Endothelial cell of umbilical vein (primary cell): ENCODE results near the gene XPO6. TPM values are rescaled to one million over a fixed set of nuclear protein-coding genes. Genes with fewer than 3 reads are reported as not detected.

ENCODE experiments used
- BruUV-seq: library from RNA; stranded (reverse); fragments of 400-500 nt; replicated peaks from 2 replicates; lab custom pipeline; 2021; lab: Mats Ljungman, UMichigan
- CTCF ChIA-PET: fragments of 300-600, 350-600 bp; sonication (Branson Sonifier 250); formaldehyde crosslinking; loops from one replicate; lab custom pipeline; 2021; ENCODE audit warnings: antibody characterized with exemption, inconsistent platforms; lab: Charles Lee
- POLR2A ChIA-PET: fragments of 300-600, 350-600 bp; sonication (Branson Sonifier 250); formaldehyde crosslinking; loops from one replicate; lab custom pipeline; 2021; ENCODE audit warnings: antibody characterized with exemption, inconsistent platforms; lab: Charles Lee
- DNase-seq: peaks from one replicate; pipeline ENCODE4 v3.0.0-alpha.2; 2011; ENCODE audit warnings: low read depth, low spot score
- FAIRE-seq: peaks from 2 replicates; lab custom pipeline; 2011; peaks lifted over from hg19 to GRCh38; lab: Jason Lieb, UNC
- H2AFZ ChIP-seq: 2 replicates; pipeline ENCODE4 v1.6.0; 2012; ENCODE audit warnings: low read depth, low read length, control low read depth, inconsistent platforms
- H3K27ac ChIP-seq: 2 replicates; pipeline ENCODE4 v1.5.1; 2011; ENCODE audit warnings: low read depth, mild to moderate bottlenecking, control low read depth, low read length, moderate library complexity; ENCODE audit not compliant: insufficient read depth
- H3K27me3 ChIP-seq, 2 experiments: 2 replicates each; pipeline versions ENCODE4 v1.6.0 to v1.6.1; 2011; ENCODE audit warnings: low read length in 2 of 2, mixed read lengths in 1 of 2; ENCODE audit not compliant: control insufficient read depth in 2 of 2, insufficient read depth in 2 of 2
- H3K36me3 ChIP-seq, 2 experiments: 2 replicates in 1 of 2; 3 replicates in 1 of 2; pipeline ENCODE4 v1.5.1; 2011; ENCODE audit warnings: low read length in 2 of 2, mild to moderate bottlenecking in 1 of 2, moderate library complexity in 1 of 2; ENCODE audit not compliant: control insufficient read depth in 2 of 2, insufficient read depth in 2 of 2; ENCODE audit errors: extremely low read depth in 1 of 2
- H3K4me1 ChIP-seq: 3 replicates; pipeline ENCODE4 v1.5.1; 2011; ENCODE audit warnings: mild to moderate bottlenecking, low read length; ENCODE audit not compliant: control insufficient read depth, insufficient read depth; ENCODE audit errors: extremely low read depth
- H3K4me2 ChIP-seq: 2 replicates; pipeline ENCODE4 v1.6.1; 2011; ENCODE audit warnings: low read length, control low read depth, mixed read lengths; ENCODE audit not compliant: insufficient read depth
- H3K4me3 ChIP-seq, 3 experiments: fragments of 200-600 bp in 1 of 3; sonication (generic), shearing (Covaris generic) in 1 of 3; replicated peaks in 1 of 3; 2 replicates each; pipeline ENCODE4 v1.5.1; 2011 to 2016; ENCODE audit warnings: control low read depth in 3 of 3, low read length in 3 of 3, mild to moderate bottlenecking in 2 of 3, inconsistent platforms in 1 of 3, low read depth in 1 of 3, moderate library complexity in 1 of 3; ENCODE audit not compliant: insufficient read depth in 1 of 3
- H3K79me2 ChIP-seq: 2 replicates; pipeline ENCODE4 v1.6.0; 2012; ENCODE audit warnings: low read length, inconsistent platforms; ENCODE audit not compliant: control insufficient read depth, insufficient read depth
- H3K9ac ChIP-seq: replicated peaks from 2 replicates; pipeline ENCODE3; 2011; ENCODE audit warnings: low read length, control low read depth; ENCODE audit not compliant: insufficient read depth; ENCODE audit errors: extremely low read depth
- H3K9me1 ChIP-seq: replicated peaks from 3 replicates; pipeline ENCODE4 v1.6.0; 2011; ENCODE audit warnings: mild to moderate bottlenecking, low read length; ENCODE audit not compliant: control insufficient read depth, insufficient read depth; ENCODE audit errors: extremely low read depth
- H3K9me3 ChIP-seq: replicated peaks from 2 replicates; pipeline ENCODE4 v1.5.1; 2012; ENCODE audit warnings: low read length, inconsistent platforms; ENCODE audit not compliant: control insufficient read depth, insufficient read depth
- H4K20me1 ChIP-seq: replicated peaks from 2 replicates; pipeline ENCODE3; 2011; ENCODE audit warnings: mild to moderate bottlenecking, low read length; ENCODE audit not compliant: control insufficient read depth, insufficient read depth; ENCODE audit errors: extremely low read depth
- EZH2 ChIP-seq: IDR thresholded peaks from 2 replicates; pipeline ENCODE4 v1.6.1; 2012; ENCODE audit warnings: borderline replicate concordance, low read depth, mild to moderate bottlenecking, moderate library complexity, low read length, inconsistent platforms; ENCODE audit not compliant: severe bottlenecking
- FOS ChIP-seq: IDR thresholded peaks from 2 replicates; pipeline ENCODE4 v1.6.1; 2011; ENCODE audit warnings: mild to moderate bottlenecking, low read length, moderate library complexity, borderline replicate concordance; ENCODE audit not compliant: insufficient read depth
- GATA2 ChIP-seq: IDR thresholded peaks from 2 replicates; pipeline ENCODE4 v1.7.0; 2011; ENCODE audit warnings: low read depth, mild to moderate bottlenecking, moderate library complexity, mixed read lengths, low read length; ENCODE audit not compliant: insufficient read length, insufficient read depth
- JUN ChIP-seq: IDR thresholded peaks from 2 replicates; pipeline ENCODE4 v1.6.1; 2011; ENCODE audit warnings: borderline replicate concordance, low read depth; ENCODE audit not compliant: insufficient read length, insufficient read depth
- MYC ChIP-seq: IDR thresholded peaks from one replicate; pipeline ENCODE4 v1.6.1; 2011; ENCODE audit warnings: mild to moderate bottlenecking, low read depth, low read length
- POLR2A ChIP-seq: IDR thresholded peaks from 2 replicates; pipeline ENCODE4 v1.6.1; 2012; ENCODE audit warnings: low read depth, mild to moderate bottlenecking, control low read depth, low read length
- POLR2AphosphoS5 ChIP-seq: IDR thresholded peaks from 2 replicates; pipeline ENCODE4 v1.6.1; 2012; ENCODE audit warnings: low read depth, mild to moderate bottlenecking, control low read depth, low read length, moderate library complexity; ENCODE audit not compliant: insufficient read depth
- dilution Hi-C: fragments of 300-500 bp; cut with MboI; formaldehyde crosslinking; loops from one replicate; pipeline ENCODE4 v1.15.0; 2019; ENCODE audit warnings: low sequenced_read_pairs; ENCODE audit not compliant: extremely low pct_ligation_motif_present
- intact Hi-C: fragments of 100-400 bp; cut with micrococcal nuclease; formaldehyde crosslinking; loops from one replicate; pipeline ENCODE4 v1.10.0; 2022
- polyA plus RNA-seq, 4 experiments: library from polyadenylated mRNA; depleted of rRNA in 3 of 4; stranded (reverse) in 3 of 4; unstranded in 1 of 4; fragments of >200 nt; gene quantifications; 2 replicates each; pipeline versions ENCODE4 v1.2.1 to v1.2.3, GENCODE V29; 2011 to 2012; ENCODE audit warnings: missing spikeins in 1 of 4
- total RNA-seq: library from RNA; stranded (reverse); gene quantifications from 2 replicates; pipeline ENCODE4 v1.2.3, GENCODE V29; 2021
- TF ChIP-seq, protein P1 (sequence below), 2 donors: IDR thresholded peaks; 1 replicate in 1 of 2; 2 replicates in 1 of 2; pipeline ENCODE4 v1.5.1; 2011; ENCODE audit warnings: low read length in 2 of 2, mild to moderate bottlenecking in 2 of 2, moderate library complexity in 2 of 2, control low read depth in 1 of 2, inconsistent platforms in 1 of 2, low read depth in 1 of 2; ENCODE audit not compliant: insufficient read depth in 1 of 2; ENCODE audit errors: extremely low read depth in 1 of 2
- TF ChIP-seq, protein P2 (sequence below): IDR thresholded peaks from 2 replicates; pipeline ENCODE4 v1.6.1; 2011; ENCODE audit not compliant: insufficient read depth, insufficient read length

The XPO6 gene
- total and polyA plus RNA-seq, 2 donors (not counting 3 experiments of a cell fraction or from before 2014, with no cell fraction given) = 170 to 272 TPM

DNA sequence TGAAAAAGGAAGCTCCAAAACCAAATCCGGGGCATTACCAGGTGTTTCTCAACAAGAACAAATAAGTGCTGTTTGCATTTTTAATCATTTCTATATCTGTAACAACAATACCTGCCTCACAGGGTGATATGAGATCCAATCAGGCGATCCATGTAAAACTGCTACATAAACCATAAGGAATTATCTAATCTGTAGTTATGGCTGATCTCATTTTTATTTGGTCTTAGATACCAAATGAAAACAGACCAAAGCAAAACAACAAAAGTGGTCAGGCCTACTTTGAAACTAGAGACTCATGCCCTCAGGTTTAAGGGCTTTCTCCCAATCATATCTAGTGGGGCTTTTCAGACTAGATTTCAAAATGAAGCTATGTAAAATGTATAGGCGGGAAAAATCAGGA is 28.3 kb downstream of the XPO6 start:
- Histone ChIP-seq H3K9me3 (no peaks in the 10 kb centered on the region), H3K9ac (no peak overlapping the region), H3K79me2 (peaks cover 99% of the 10 kb centered on the region), H3K27me3 (no peaks in the 10 kb centered on the region), H3K4me3 (no peak overlapping the region), H3K9me1 (no peaks in the 10 kb centered on the region), H2AFZ (no peak overlapping the region), H3K36me3 (peaks cover 2% of the 10 kb centered on the region in 2 experiments), H3K4me2 (no peak overlapping the region), H3K27ac (no peak overlapping the region), H4K20me1 (peaks cover 7% of the 10 kb centered on the region), H3K4me1 (peaks cover 22% of the 10 kb centered on the region)
- dilution Hi-C loops = no loop called here
- TF ChIP-seq, protein P1, sequence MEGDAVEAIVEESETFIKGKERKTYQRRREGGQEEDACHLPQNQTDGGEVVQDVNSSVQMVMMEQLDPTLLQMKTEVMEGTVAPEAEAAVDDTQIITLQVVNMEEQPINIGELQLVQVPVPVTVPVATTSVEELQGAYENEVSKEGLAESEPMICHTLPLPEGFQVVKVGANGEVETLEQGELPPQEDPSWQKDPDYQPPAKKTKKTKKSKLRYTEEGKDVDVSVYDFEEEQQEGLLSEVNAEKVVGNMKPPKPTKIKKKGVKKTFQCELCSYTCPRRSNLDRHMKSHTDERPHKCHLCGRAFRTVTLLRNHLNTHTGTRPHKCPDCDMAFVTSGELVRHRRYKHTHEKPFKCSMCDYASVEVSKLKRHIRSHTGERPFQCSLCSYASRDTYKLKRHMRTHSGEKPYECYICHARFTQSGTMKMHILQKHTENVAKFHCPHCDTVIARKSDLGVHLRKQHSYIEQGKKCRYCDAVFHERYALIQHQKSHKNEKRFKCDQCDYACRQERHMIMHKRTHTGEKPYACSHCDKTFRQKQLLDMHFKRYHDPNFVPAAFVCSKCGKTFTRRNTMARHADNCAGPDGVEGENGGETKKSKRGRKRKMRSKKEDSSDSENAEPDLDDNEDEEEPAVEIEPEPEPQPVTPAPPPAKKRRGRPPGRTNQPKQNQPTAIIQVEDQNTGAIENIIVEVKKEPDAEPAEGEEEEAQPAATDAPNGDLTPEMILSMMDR (IDR thresholded peaks at IDR 0.05; ENCODE audit: extremely low read depth in 1 of 2, insufficient read depth in 1 of 2, low read depth in 1 of 2, low read length in 2 of 2) = no peak
- TF ChIP-seq GATA2 (no peak), POLR2AphosphoS5 (no peak), FOS (no peak), JUN (no peak), POLR2A (no peak), EZH2 (no peak), MYC (no peak)
- TF ChIP-seq, protein P2, sequence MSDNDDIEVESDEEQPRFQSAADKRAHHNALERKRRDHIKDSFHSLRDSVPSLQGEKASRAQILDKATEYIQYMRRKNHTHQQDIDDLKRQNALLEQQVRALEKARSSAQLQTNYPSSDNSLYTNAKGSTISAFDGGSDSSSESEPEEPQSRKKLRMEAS = no peak
- intact Hi-C loops = no loop called here
- DNase-seq (no peak), FAIRE-seq (no peak)
- BruUV-seq = no TSS peak
- POLR2A ChIA-PET = interaction anchor here (0.6 kb wide), 1 partner anchor 12 kb away, joined by 5 read pairs; no protein-coding TSS in a partner anchor
- CTCF ChIA-PET = interaction anchor here (0.6 to 0.7 kb wide), 2 partner anchors 21 to 52 kb away, joined by 3 to 4 read pairs; no protein-coding TSS in a partner anchor
